Activated CD8-positive, alpha-beta memory T cell treated with anti-CD3 and anti-CD28 coated beads for 4 hours (primary cell): ENCODE results near the gene IGSF22.
"Not testable (repeated sequence)": the region's sequence is repeated elsewhere in the genome, so short reads cannot be mapped to it uniquely, and the experiment has no call there.

ENCODE experiments used
- DNase-seq, 2 donors: peaks; one replicate each; pipeline ENCODE4 v3.0.0-alpha.2; 2020; ENCODE audit warnings: low read depth in 2 of 2

IGSF22 gene

GRCh38 chr11:18691467-18692140 is 34.4 kb downstream of the IGSF22 start:
- DNase-seq = not testable (repeated sequence)

- DNase-seq = no peak
These were observed 41.7 kb downstream of the IGSF22 start for GRCh38 chr11:18684267-18684666.

- DNase-seq = no peak
These were observed 43.5 kb downstream of the IGSF22 start for GRCh38 chr11:18682466-18682865.

GRCh38 chr11:18681949-18682348 is 44.0 kb downstream of the IGSF22 start:
- not testable (repeated sequence) for DNase-seq

GRCh38 chr11:18677560-18677959 is 48.4 kb downstream of the IGSF22 start:
- no peak for DNase-seq

GRCh38 chr11:18676803-18677202 is 49.2 kb downstream of the IGSF22 start:
- DNase-seq = no peak

GRCh38 chr11:18672209-18672608 is 53.8 kb downstream of the IGSF22 start:
- DNase-seq = peak in 1 of 2 donors; percentile 39

- DNase-seq = peak; percentile 12 to 19
These were observed 54.7 kb downstream of the IGSF22 start for GRCh38 chr11:18671246-18671645.

- no peak for DNase-seq
These were observed 56.3 kb downstream of the IGSF22 start for GRCh38 chr11:18669711-18670110.

GRCh38 chr11:18669219-18669596 is 56.8 kb downstream of the IGSF22 start:
- DNase-seq = no peak

- DNase-seq = no peak
These were observed 57.9 kb downstream of the IGSF22 start for GRCh38 chr11:18668131-18668530.

GRCh38 chr11:18665353-18665872 is 60.6 kb downstream of the IGSF22 start:
- DNase-seq = not testable (repeated sequence)

- no peak for DNase-seq
These were observed 68.3 kb downstream of the IGSF22 start for GRCh38 chr11:18657673-18658072.
